Fibroblast of pulmonary artery (primary cell): ENCODE data around the gene CLIC4.

Experiments
- DNase-seq: peaks from one replicate; pipeline ENCODE4 v3.0.0-alpha.2; 2010; ENCODE audit warnings: low read depth
- H3K4me3 ChIP-seq: replicated peaks from 2 replicates; pipeline ENCODE4 v1.5.1; 2011; ENCODE audit warnings: low read depth, mild to moderate bottlenecking, control low read depth, low read length, moderate library complexity
- CTCF ChIP-seq: IDR thresholded peaks from 2 replicates; pipeline ENCODE4 v1.5.1; 2011; ENCODE audit warnings: mild to moderate bottlenecking, control low read depth, low read length, inconsistent platforms; ENCODE audit errors: missing control alignments

Gene CLIC4

GRCh38 chr1:24768873-24769605, 23.8 kb downstream of the CLIC4 start:
- H3K4me3 ChIP-seq = no peak overlapping the region
- TF ChIP-seq CTCF = no peak
- DNase-seq = peak; percentile 39

GRCh38 chr1:24769656-24770651, 24.7 kb downstream of the CLIC4 start:
- DNase-seq = peak; percentile 98
- H3K4me3 ChIP-seq = peak overlapping the region; percentile 13
- no peak for TF ChIP-seq CTCF

- no peak overlapping the region for H3K4me3 ChIP-seq
- no peak for TF ChIP-seq CTCF
- peak; percentile 44 for DNase-seq
Measured at GRCh38 chr1:24770881-24771280, 25.6 kb downstream of the CLIC4 start.

- DNase-seq = no peak
- H3K4me3 ChIP-seq = no peak overlapping the region
- no peak for TF ChIP-seq CTCF
Measured at GRCh38 chr1:24771574-24771973, 26.3 kb downstream of the CLIC4 start.

GRCh38 chr1:24773618-24774017, 28.4 kb downstream of the CLIC4 start:
- TF ChIP-seq CTCF = no peak
- no peak overlapping the region for H3K4me3 ChIP-seq
- no peak for DNase-seq

- DNase-seq = no peak
- no peak for TF ChIP-seq CTCF
- H3K4me3 ChIP-seq = no peak overlapping the region
Measured at GRCh38 chr1:24775348-24775747, 30.1 kb downstream of the CLIC4 start.
